OCI-LY7 (cell line): ENCODE results near the gene APH1B. TPM values are rescaled to one million over a fixed set of nuclear protein-coding genes. Genes with fewer than 3 reads are reported as not detected.

Source experiments
- BruUV-seq: library from RNA; stranded (reverse); fragments of 400-500 nt; replicated peaks from 2 replicates; lab custom pipeline; 2021; lab: Mats Ljungman, UMichigan
- CTCF ChIA-PET: fragments of 300-600 bp; sonication (Branson Sonifier 250); formaldehyde crosslinking; loops from one replicate; lab custom pipeline; 2022; ENCODE audit warnings: antibody characterized with exemption; ENCODE audit not compliant: unreplicated experiment; lab: Charles Lee
- POLR2A ChIA-PET: fragments of 300-600 bp; sonication (Branson Sonifier 250); formaldehyde crosslinking; loops from one replicate; lab custom pipeline; 2022; ENCODE audit warnings: antibody characterized with exemption; lab: Charles Lee
- DNase-seq: peaks from one replicate; pipeline ENCODE4 v3.0.0-alpha.2; 2015; ENCODE audit warnings: low spot score
- H2AFZ ChIP-seq: fragments of 200-600 bp; sonication (generic), shearing (Covaris generic); 2 replicates; pipeline ENCODE4 v1.6.1; 2014; ENCODE audit warnings: mild to moderate bottlenecking, antibody characterized with exemption, low read length, moderate library complexity
- H3K27ac ChIP-seq: fragments of 200-600 bp; sonication (generic); 2 replicates; pipeline ENCODE4 v1.5.1; 2014; ENCODE audit warnings: mixed run types, low read depth, mild to moderate bottlenecking, moderate library complexity, low read length, inconsistent platforms; ENCODE audit not compliant: poor library complexity, severe bottlenecking
- H3K36me3 ChIP-seq: fragments of 200-600 bp; sonication (generic); 2 replicates; pipeline ENCODE4 v1.6.1; 2014; ENCODE audit warnings: mild to moderate bottlenecking, antibody characterized with exemption, low read length, moderate library complexity, mixed read lengths; ENCODE audit not compliant: insufficient read depth
- H3K4me1 ChIP-seq: fragments of 200-600 bp; sonication (generic); 2 replicates; pipeline ENCODE4 v1.5.1; 2014; ENCODE audit warnings: mild to moderate bottlenecking, low read length; ENCODE audit not compliant: insufficient read depth, poor library complexity, severe bottlenecking
- H3K4me2 ChIP-seq: fragments of 200-600 bp; sonication (generic); 2 replicates; pipeline ENCODE4 v1.6.1; 2014; ENCODE audit warnings: mild to moderate bottlenecking, low read length
- H3K4me3 ChIP-seq: fragments of 200-600 bp; sonication (generic); 2 replicates; pipeline ENCODE4 v1.5.1; 2014; ENCODE audit warnings: mild to moderate bottlenecking, low read depth, low read length; ENCODE audit not compliant: poor library complexity, severe bottlenecking
- H3K79me2 ChIP-seq: fragments of 200-600 bp; sonication (generic); 2 replicates; pipeline ENCODE4 v1.6.1; 2016; ENCODE audit warnings: low read depth, mild to moderate bottlenecking, low read length, moderate library complexity, mixed read lengths; ENCODE audit not compliant: insufficient read depth
- H3K9me2 ChIP-seq: fragments of 200-600 bp; sonication (generic); 2 replicates; pipeline ENCODE4 v1.6.1; 2016; ENCODE audit warnings: mild to moderate bottlenecking, low read length, mixed read lengths; ENCODE audit not compliant: insufficient read depth
- H3K9me3 ChIP-seq: fragments of 200-600 bp; sonication (generic); 2 replicates; pipeline ENCODE4 v1.6.1; 2014; ENCODE audit warnings: mild to moderate bottlenecking, mixed run types, low read length, mixed read lengths
- H4K20me1 ChIP-seq: fragments of 200-600 bp; sonication (generic); 2 replicates; pipeline ENCODE4 v1.6.1; 2014; ENCODE audit warnings: mild to moderate bottlenecking, antibody characterized with exemption, low read length, moderate library complexity, mixed read lengths; ENCODE audit not compliant: insufficient read depth
- CTCF ChIP-seq: fragments of 200-600 bp; sonication (generic); conservative IDR thresholded peaks from 2 replicates; pipeline ENCODE4 v1.5.1; 2014; ENCODE audit warnings: mild to moderate bottlenecking, antibody characterized with exemption, low read length, moderate library complexity, mixed read lengths
- EZH2phosphoT487 ChIP-seq: fragments of 200-600 bp; sonication (generic); IDR thresholded peaks from 2 replicates; pipeline ENCODE4 v1.6.1; 2018; ENCODE audit warnings: low read depth, borderline replicate concordance, mild to moderate bottlenecking, mixed run types, antibody characterized with exemption, low read length, moderate library complexity, mixed read lengths
- intact Hi-C: fragments of 100-400 bp; cut with micrococcal nuclease; formaldehyde crosslinking; loops from one replicate; pipeline ENCODE4 v1.10.0; 2022; ENCODE audit not compliant: unreplicated experiment
- total RNA-seq, 2 experiments: library from RNA; depleted of rRNA in 1 of 2; stranded (reverse); fragments of >200 nt in 1 of 2; shearing (Covaris generic) in 1 of 2; gene quantifications; 2 replicates each; pipeline ENCODE4 v1.2.3, GENCODE V29; 2014 to 2022

The APH1B gene
- total RNA-seq, 2 experiments from 2014 or later: 8.3 to 24.1 TPM

GRCh38 chr15:63348392-63348791, 71.0 kb downstream of the APH1B start:
- H3K79me2 ChIP-seq: no peaks in the 10 kb centered on the region
- H3K4me1 ChIP-seq: no peaks in the 10 kb centered on the region
- H3K36me3 ChIP-seq: no peaks in the 10 kb centered on the region
- no peak overlapping the region for H3K27ac ChIP-seq
- no peaks in the 10 kb centered on the region for H4K20me1 ChIP-seq
- no TSS peak for BruUV-seq
- no peak overlapping the region for H2AFZ ChIP-seq
- no peaks in the 10 kb centered on the region for H3K9me3 ChIP-seq
- no peak overlapping the region for H3K4me3 ChIP-seq
- CTCF ChIA-PET: no interaction called here
- no peaks in the 10 kb centered on the region for H3K9me2 ChIP-seq
- TF ChIP-seq EZH2phosphoT487 (no peak), CTCF (no peak)
- POLR2A ChIA-PET: no interaction called here
- no peak for DNase-seq
- no peak overlapping the region for H3K4me2 ChIP-seq
- intact Hi-C loops: no loop called here

GRCh38 chr15:63349156-63349555, 71.8 kb downstream of the APH1B start:
- H4K20me1 ChIP-seq: no peaks in the 10 kb centered on the region
- no peak overlapping the region for H3K4me3 ChIP-seq
- POLR2A ChIA-PET: no interaction called here
- H3K27ac ChIP-seq: no peak overlapping the region
- no peaks in the 10 kb centered on the region for H3K4me1 ChIP-seq
- no peak overlapping the region for H3K4me2 ChIP-seq
- no peaks in the 10 kb centered on the region for H3K9me3 ChIP-seq
- DNase-seq: no peak
- no TSS peak for BruUV-seq
- TF ChIP-seq EZH2phosphoT487 (no peak), CTCF (no peak)
- H2AFZ ChIP-seq: no peak overlapping the region
- CTCF ChIA-PET: no interaction called here
- no peaks in the 10 kb centered on the region for H3K36me3 ChIP-seq
- intact Hi-C loops: no loop called here
- no peaks in the 10 kb centered on the region for H3K9me2 ChIP-seq
- no peaks in the 10 kb centered on the region for H3K79me2 ChIP-seq

GRCh38 chr15:63349621-63350020, 72.2 kb downstream of the APH1B start:
- Histone ChIP-seq H4K20me1 (no peaks in the 10 kb centered on the region), H3K36me3 (no peaks in the 10 kb centered on the region), H3K4me2 (no peak overlapping the region), H3K9me3 (no peaks in the 10 kb centered on the region), H3K9me2 (no peaks in the 10 kb centered on the region), H2AFZ (no peak overlapping the region), H3K79me2 (no peaks in the 10 kb centered on the region), H3K4me3 (no peak overlapping the region), H3K4me1 (no peaks in the 10 kb centered on the region), H3K27ac (no peak overlapping the region)
- no peak for TF ChIP-seq EZH2phosphoT487
- TF ChIP-seq CTCF: no peak
- no TSS peak for BruUV-seq
- intact Hi-C loops: no loop called here
- POLR2A ChIA-PET: no interaction called here
- CTCF ChIA-PET: interaction anchor here (0.7 kb wide), 1 partner anchor 250 kb away, joined by 3 read pairs; no protein-coding TSS in a partner anchor
- DNase-seq: no peak
